ENCODE measurements around the gene OR7G3. TPM values are rescaled to one million over a fixed set of nuclear protein-coding genes. Genes with fewer than 3 reads are reported as not detected.

The OR7G3 gene
- total RNA-seq, 1 experiment from 2014 or later: not detected

DNA sequence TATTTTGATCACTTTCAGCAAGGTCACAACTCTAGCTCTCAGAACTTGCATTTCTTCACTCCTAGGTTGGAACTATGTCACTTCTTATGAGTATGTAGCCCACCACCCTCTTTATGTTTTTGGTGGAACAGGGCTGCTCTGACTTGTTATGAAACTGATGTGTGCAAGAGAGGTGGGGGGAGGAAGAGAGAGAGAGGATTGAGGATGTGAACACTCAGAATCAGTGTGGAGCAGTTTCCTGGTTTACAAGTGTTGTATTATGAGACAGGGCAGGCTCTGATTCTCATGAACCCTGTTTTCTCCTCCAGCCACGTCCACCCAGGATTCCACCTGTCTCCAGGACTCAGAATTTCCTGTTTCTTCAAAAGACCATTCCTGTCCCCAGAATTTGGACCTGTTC is 29.6 kb upstream of the OR7G3 start:
- Mint-ChIP-seq H3K36me3 (ENCODE audit: insufficient read depth in 1 of 3, low read depth in 3 of 3) (peaks cover 97 to 100% (median 99%) of the 10 kb centered on the region in 3 experiments), H3K27ac (no peak overlapping the region), H3K4me3 (no peak overlapping the region), H3K27me3 (ENCODE audit: low read depth) (no peaks in the 10 kb centered on the region; the same call in none of the 2 replicates), H3K9me3 (peaks cover 56 to 88% of the 10 kb centered on the region in 2 experiments), H3K4me1 (0 out of 4 replicates have a peak, but pooled peaks cover 0 to 2% of the 10 kb centered on the region in 2 experiments)
- Histone ChIP-seq H2AK5ac (ENCODE audit: insufficient read length, low read length) (no peak overlapping the region), H3K9ac (ENCODE audit: extremely low read depth, insufficient read length, low read length) (no peak overlapping the region), H3K79me1 (ENCODE audit: insufficient read depth, low read depth, low read length, poor library complexity, severe bottlenecking) (peaks cover 18% of the 10 kb centered on the region), H2BK15ac (ENCODE audit: low read depth, low read length) (no peak overlapping the region), H3K9me3 (ENCODE audit: control insufficient read depth, low read depth, low read length) (peaks cover 25% of the 10 kb centered on the region), H3T11ph (ENCODE audit: low read length) (no peak overlapping the region), H2BK12ac (ENCODE audit: insufficient read length, low read depth, low read length) (no peak overlapping the region), H3K56ac (ENCODE audit: insufficient read length, low read depth, low read length) (no peak overlapping the region), H3K18ac (ENCODE audit: insufficient read length, low read depth, low read length) (no peak overlapping the region), H4K8ac (replicated peaks; ENCODE audit: insufficient read length, low read depth, low read length) (no peak overlapping the region), H3K27ac (ENCODE audit: insufficient read length, low read depth, low read length) (no peak overlapping the region), H4K5ac (ENCODE audit: insufficient read length, low read depth, low read length) (no peak overlapping the region), H4K20me1 (ENCODE audit: control insufficient read depth, insufficient read depth, insufficient read length) (no peaks in the 10 kb centered on the region), H2AFZ (ENCODE audit: low read length) (no peak overlapping the region), H4K91ac (ENCODE audit: insufficient read length, low read depth, low read length) (no peak overlapping the region), H2BK120ac (ENCODE audit: low read depth, low read length, poor library complexity, severe bottlenecking) (no peak overlapping the region), H3K4ac (ENCODE audit: low read depth, low read length) (no peak overlapping the region), H2BK20ac (ENCODE audit: low read depth, low read length, poor library complexity, severe bottlenecking) (no peak overlapping the region), H3K79me2 (ENCODE audit: insufficient read depth, low read length) (peaks cover 40% of the 10 kb centered on the region; the same call in 1 of the 2 replicates), H3K14ac (ENCODE audit: insufficient read depth, low read length) (no peak overlapping the region), H3K4me2 (ENCODE audit: insufficient read depth, insufficient read length, low read length) (no peak overlapping the region), H3K23me2 (ENCODE audit: insufficient read length, low read depth, low read length, poor library complexity, severe bottlenecking) (no peaks in the 10 kb centered on the region), H3K27me3 (ENCODE audit: insufficient read depth, low read length) (no peaks in the 10 kb centered on the region), H3K4me1 (ENCODE audit: insufficient read depth, low read length) (no peaks in the 10 kb centered on the region), H2BK5ac (ENCODE audit: insufficient read length, low read length) (no peak overlapping the region), H3K23ac (ENCODE audit: insufficient read length, low read depth, low read length) (no peak overlapping the region)
- DNase-seq: no peak
- TF ChIP-seq, protein P1, sequence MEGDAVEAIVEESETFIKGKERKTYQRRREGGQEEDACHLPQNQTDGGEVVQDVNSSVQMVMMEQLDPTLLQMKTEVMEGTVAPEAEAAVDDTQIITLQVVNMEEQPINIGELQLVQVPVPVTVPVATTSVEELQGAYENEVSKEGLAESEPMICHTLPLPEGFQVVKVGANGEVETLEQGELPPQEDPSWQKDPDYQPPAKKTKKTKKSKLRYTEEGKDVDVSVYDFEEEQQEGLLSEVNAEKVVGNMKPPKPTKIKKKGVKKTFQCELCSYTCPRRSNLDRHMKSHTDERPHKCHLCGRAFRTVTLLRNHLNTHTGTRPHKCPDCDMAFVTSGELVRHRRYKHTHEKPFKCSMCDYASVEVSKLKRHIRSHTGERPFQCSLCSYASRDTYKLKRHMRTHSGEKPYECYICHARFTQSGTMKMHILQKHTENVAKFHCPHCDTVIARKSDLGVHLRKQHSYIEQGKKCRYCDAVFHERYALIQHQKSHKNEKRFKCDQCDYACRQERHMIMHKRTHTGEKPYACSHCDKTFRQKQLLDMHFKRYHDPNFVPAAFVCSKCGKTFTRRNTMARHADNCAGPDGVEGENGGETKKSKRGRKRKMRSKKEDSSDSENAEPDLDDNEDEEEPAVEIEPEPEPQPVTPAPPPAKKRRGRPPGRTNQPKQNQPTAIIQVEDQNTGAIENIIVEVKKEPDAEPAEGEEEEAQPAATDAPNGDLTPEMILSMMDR (conservative IDR thresholded peaks at IDR 0.05): no peak
- no CpG with 5 or more reads among the region's 1 CpG for WGBS (ENCODE audit: extremely low coverage, insufficient read length, low lambda C conversion rate)

All from H9 (cell line).